Right ventricle myocardium inferior (tissue), 1 donor: Measurements from ENCODE around the gene PKP1. TPM values are rescaled to one million over a fixed set of nuclear protein-coding genes. Genes with fewer than 3 reads are reported as not detected.
A peak's percentile ranks its signal among the peaks of the same experiment; 100 is the strongest.

Experiments used
- ATAC-seq: fragments of 200-7000 bp; cut with Tn5 transposase; one replicate; pipeline ENCODE4 v1.9.1; 2020; ENCODE audit warnings: mild to moderate bottlenecking, moderate library complexity
- DNase-seq: peaks from one replicate; pipeline ENCODE4 v3.0.0; 2021; ENCODE audit errors: missing footprints
- intact Hi-C: fragments of 100-400 bp; cut with DNase I; formaldehyde crosslinking; loops from one replicate; pipeline ENCODE4 v1.11.0; 2022
- total RNA-seq: library from RNA; stranded (reverse); fragmentation: NEBNext Ultra II Directional; extraction: Animal tissue kit (Norgen Biotek cat#: 25700); gene quantifications from one replicate; pipeline ENCODE4 v1.2.1, GENCODE V29; 2021
- donor health status: DM: no; HTN: yes; CAD: no; lungs with severe emphysema.

The PKP1 gene
- total RNA-seq, 1 donor from 2014 or later, result 0.16 TPM

DNA sequence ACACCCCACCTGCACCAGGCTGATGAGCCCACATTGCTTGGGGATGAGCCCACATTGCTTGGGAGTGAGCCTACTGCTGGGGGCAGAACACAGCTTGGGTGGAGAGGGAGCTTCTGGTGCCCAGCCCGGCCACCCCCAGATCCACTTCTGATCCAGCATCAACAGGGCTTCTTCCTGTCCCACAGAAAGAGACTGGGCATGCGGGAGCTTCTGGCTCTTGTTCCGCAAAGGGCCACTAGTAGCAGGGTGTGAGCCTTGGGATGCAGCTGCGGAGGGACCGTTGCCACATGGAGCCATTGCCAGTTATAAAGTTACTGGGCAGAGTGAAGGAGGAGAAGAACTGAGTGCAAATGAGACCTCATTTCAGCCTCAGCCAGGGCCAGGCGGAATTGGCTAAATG is 36.3 kb downstream of the PKP1 start:
- intact Hi-C loops, result no loop called here
- ATAC-seq (no peak), DNase-seq (peak; percentile 11)

DNA sequence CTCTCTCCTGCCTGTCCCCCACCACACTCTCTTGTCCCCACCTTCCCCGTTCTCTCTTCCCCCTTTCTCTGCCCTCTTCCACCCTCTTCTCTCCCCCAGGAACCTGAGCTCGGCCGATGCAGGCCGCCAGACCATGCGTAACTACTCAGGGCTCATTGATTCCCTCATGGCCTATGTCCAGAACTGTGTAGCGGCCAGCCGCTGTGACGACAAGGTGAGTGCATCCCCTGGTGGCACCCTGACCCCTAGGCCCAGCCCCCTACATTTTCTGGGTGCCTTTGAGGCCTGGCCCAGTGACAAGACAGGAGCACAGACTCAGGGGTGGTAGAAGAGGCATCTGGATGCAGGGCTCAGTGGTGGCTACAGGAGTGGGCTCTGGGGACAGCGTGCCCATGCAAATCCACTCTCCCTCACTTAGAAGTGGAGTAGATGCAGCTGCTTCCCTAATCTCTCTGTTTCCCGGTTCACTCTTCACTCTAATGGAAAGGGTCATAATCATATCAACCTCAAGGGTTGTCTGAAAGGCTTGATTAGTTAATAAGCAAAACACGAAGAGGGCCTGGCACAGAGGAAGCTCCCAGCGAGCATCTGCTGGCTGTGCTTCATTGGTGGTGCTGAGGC is 37.0 kb downstream of the PKP1 start:
- intact Hi-C loops, result no loop called here
- DNase-seq (peak; percentile 61), ATAC-seq (no peak)

DNA sequence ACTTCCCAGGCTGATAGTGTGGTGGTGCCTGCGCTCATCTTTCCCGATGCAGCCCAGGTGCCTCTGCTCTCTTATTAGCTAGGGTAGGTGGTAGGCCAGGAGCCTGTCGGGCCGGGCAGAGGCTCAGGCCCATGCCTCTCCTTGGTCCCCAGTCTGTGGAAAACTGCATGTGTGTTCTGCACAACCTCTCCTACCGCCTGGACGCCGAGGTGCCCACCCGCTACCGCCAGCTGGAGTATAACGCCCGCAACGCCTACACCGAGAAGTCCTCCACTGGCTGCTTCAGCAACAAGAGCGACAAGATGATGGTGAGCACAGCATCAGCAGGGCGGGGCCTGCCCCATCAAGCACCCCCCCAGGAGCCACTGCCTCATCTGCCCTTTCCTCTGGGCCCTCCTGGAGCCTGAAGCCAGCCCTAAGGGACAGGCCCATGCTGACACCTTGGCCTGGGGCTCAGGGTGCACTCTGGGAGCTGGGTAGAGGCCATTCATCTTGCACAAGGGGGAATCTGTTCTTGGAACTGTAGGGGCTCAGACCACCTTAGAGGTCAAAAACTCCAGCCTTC is 38.6 kb downstream of the PKP1 start:
- intact Hi-C loops, result no loop called here
- ATAC-seq (no peak), DNase-seq (no peak)

DNA sequence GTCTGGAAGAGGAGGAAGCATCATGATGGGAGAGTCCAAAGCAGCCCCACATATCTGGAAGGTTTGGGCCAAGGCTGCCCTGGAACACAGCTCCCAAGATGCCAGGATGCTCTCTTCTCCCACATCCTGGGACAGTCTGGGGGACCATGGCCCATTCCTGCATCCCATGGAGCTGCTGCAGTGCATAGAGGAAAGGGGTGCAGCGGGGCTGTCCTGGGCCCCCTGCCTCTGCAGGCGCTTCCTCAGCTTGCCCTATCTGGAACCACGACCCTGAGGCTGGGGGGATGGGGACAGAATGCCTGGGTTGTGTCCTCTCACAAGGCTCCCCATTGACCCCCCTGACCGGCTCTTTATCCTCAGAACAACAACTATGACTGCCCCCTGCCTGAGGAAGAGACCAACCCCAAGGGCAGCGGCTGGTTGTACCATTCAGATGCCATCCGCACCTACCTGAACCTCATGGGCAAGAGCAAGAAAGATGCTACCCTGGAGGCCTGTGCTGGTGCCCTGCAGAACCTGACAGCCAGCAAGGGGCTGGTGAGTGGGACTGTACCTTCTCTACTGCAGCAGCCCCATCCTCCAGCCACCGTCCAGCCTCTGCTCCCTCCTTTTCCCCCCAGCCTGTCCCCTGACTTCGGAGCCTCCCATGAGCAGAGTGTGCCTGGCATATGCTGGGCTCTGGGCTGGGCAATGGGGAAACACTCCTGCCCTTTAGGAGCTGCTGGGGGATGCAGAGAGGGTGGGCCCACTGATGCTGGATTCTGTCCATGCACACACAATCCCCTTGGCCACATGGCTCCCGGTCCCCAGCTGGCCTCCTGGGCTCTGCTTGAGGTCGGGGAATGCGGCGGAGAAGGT is 39.6 kb downstream of the PKP1 start:
- intact Hi-C loops, result no loop called here
- ATAC-seq (no peak), DNase-seq (no peak)

DNA sequence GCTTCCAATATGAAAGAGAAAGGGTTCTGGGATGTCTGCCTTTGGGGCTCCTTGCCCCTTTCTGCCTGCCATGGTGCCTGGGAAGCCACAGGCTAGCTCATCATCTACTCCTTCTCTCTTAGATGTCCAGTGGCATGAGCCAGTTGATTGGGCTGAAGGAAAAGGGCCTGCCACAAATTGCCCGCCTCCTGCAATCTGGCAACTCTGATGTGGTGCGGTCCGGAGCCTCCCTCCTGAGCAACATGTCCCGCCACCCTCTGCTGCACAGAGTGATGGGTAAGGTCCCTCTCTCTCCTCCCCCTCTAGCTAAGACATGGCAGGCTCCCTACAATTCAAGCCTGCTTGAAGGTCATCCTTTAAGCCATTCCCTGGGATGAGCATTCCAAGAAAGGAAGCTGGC is 41.0 kb downstream of the PKP1 start:
- DNase-seq, result no peak
- ATAC-seq, result no peak
- intact Hi-C loops, result no loop called here

DNA sequence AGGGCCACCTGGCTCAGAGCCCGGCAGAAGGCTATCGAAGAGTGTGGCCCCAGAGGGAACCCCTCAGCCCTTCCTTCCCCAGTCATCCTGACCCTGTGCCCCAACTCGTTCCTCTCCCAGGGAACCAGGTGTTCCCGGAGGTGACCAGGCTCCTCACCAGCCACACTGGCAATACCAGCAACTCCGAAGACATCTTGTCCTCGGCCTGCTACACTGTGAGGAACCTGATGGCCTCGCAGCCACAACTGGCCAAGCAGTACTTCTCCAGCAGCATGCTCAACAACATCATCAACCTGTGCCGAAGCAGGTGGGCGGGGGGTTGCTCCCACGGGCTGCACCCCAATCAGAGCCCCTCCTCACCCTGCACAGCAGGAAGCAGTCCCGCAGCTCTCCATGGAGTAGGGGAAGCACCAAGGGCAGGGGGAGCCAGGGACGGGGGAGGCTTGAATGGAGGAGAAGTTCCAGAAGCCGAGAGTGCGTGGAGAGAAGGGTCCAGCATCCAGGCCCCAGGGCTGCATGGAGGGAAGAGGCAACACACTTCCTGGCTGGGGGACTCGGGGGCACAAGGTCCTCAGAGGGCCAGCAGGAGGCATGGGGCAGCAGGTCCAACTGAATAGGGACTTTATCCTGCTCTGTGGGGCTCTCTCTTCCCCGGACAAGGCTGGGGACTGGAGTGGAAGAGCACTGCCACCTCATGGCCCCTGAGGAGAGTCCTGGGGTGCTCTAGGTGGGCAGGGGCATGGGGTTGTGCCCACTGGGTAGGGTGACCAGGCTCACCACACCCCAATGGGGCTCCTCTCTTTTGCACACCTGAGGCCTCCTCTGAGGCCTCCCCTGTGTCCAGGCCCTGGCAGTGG is 41.7 kb downstream of the PKP1 start:
- DNase-seq (no peak), ATAC-seq (no peak)
- intact Hi-C loops, result no loop called here

DNA sequence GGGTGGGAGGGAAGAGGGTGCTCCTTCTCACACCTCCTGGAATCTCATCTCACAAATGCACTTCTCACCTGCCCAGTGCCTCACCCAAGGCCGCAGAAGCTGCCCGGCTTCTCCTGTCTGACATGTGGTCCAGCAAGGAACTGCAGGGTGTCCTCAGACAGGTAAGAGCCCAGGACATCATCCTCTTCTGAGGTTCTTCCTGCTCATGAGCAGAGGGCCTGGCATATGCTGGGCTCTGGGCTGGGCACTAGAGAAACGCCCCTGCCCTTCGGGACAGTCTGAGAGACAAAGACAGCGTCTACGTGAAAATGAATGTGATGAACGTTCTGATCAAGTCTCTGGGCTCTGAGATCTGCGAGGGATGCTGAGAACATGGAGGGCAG is 42.4 kb downstream of the PKP1 start:
- intact Hi-C loops, result no loop called here
- DNase-seq, result no peak
- no peak for ATAC-seq

DNA sequence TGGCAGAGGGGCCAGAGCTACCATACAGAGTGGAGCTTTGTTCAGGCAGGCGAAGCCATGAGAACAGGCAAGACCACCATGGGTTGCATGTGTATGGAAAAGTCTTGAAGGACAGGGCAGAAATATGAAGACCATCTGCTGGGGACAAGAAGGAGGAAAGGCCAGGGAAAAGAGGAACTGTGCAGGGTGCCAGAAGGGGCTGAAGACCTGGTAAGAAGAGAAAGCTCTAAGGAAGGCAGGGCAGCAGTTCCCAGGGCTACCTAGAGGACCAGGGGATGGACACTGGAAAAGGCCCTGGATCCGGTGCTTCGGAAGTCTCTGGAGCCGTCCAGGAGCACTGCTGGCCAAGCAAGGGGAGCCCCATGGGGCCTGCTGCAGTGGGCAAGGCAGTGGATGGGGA is 43.4 kb downstream of the PKP1 start:
- ATAC-seq, result no peak

DNA sequence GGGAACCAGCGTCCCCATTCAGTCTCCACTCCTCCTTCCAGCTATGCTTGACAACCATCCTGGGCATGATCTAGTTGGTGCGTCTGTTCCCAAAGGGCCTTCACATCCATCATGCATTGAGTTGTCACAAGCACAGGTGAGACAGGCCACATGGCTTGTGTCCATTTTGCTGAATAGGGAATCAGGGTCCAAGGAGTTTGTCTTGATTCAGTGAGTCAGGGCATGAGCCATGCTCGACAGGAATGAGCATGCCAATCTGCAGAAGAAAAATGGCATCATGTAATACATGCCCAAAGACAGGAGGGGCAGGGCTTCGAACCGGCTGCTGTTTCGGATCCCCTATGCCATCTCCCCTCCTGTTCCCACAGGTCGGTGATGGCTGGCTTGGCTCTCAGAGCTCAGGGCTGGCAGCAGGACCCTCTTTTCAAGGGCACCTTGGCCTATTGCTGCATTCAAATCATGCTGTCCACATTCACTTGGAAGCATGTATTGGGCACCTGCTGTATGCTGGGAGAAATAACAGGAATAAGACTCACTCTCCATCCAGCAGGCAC is 44.5 kb downstream of the PKP1 start:
- intact Hi-C loops, result no loop called here
- ATAC-seq (no peak), DNase-seq (no peak)

More for the DNA sequence above, 43.4 kb downstream of the PKP1 start:
- intact Hi-C loops, result no loop called here
- DNase-seq, result no peak

DNA sequence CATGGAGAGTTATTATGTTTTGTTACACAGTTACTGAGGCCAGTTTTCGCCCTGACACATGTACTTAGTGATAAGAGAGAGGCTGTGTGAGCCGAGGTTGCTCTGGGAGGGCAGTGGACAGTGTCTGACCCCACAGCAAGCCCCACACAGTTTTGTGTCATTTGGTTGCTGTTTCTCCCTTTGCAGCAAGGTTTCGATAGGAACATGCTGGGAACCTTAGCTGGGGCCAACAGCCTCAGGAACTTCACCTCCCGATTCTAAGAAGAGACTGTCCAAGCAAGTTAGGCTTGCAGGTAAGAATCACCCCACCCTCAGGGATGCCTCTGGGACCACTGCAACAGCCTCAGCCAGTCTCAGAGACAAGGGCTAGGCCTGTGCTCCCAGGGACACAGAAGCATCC is 45.3 kb downstream of the PKP1 start:
- no peak for DNase-seq
- intact Hi-C loops, result no loop called here
- ATAC-seq, result no peak

DNA sequence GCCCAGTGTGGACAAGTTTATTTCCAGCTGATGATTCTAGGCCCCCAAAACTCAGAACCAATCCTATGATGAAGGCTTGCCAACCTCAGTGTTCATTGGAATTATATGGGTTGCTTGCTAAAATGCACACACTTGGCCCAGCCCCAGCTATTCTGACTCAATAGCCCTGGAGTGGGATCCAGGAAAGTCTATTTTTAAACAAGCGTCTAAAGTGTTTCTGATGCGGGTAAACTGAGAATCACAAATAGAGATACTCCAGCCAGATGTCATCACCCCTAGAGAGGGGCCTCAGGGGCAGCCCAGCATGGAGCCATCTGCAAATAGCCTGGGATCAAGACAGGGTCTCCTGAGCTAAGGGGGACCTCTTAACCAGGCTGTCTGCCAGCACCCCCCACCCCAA is 46.0 kb downstream of the PKP1 start:
- no peak for DNase-seq
- ATAC-seq, result peak; percentile 57

DNA sequence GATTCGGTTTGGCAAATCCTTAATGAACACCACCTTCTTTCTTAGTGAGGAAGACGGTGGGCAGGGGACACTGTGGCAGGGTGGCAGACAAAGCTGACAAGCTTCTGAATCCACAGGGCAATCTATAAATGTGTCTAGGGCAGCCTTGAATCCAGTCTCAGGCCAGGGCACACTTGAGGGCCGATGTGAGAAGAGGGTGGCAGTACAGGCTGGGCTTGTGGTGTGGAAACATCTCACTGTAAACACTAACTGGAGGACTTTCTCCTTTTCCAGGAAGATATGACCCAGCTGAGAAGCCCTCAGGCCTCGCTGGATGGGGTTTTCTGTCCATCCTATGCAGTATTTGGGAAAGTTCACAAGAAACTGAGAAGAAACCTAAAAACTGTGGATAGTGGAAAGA is 46.5 kb downstream of the PKP1 start:
- intact Hi-C loops, result no loop called here
- ATAC-seq (peak; percentile 68), DNase-seq (no peak)

More for the DNA sequence above, 46.0 kb downstream of the PKP1 start:
- intact Hi-C loops, result no loop called here

DNA sequence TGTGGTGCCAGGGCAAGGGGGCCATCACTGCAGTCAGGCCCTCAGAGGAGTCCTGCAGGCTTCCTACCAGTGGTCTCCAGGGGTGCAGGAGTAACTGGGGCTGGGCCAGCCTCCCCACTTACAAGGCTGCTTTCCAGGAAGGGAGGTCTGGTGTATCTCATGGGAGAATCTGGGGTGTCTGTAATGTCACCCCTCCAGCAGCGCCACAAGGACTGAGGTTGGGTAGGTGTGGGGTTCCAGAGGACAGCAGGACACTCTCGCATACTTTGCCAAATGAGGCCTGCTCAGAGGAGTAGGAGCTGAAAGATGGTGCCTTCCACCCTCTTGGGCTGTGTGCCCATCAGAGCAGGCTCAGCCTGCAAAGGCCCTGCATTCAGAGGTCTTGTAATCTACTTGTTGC is 47.2 kb downstream of the PKP1 start:
- intact Hi-C loops, result no loop called here
- DNase-seq (no peak), ATAC-seq (no peak)

DNA sequence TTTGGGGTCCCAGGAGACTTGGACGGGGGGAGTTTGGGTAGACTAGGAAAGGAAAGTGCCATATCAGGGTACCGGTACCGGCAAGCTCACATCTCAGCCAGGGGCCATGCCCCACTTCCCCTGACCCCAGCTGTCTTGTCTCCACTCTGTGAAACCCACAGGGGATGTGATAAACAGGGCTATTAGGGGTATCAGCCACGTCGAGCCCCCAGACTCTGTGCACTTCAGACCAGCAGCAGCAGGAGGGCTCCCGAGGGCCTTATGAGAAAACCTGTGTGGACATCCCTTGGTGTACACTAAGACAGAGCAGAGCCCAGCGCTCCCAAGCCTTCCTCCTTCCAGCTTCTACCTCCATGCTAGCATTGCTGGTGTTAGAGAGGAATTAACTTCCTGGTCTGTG is 47.9 kb downstream of the PKP1 start:
- DNase-seq (no peak), ATAC-seq (no peak)
- intact Hi-C loops, result no loop called here

DNA sequence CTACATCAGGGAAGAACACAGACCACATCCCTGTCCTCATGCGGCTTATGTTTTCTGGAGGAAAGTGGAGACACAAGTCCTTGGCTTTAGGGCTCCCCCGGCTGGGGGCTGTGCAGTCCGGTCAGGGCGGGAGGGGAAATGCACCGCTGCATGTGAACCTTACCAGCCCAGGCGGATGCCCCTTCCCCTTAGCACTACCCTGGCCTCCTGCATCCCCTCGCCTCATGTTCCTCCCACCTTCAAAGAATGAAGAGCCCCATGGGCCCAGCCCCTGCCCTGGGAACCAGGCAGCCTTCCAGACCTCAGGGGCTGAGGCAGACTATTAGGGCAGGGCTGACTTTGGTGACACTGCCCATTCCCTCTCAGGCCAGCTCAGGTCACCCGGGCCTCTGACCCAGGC is 48.7 kb downstream of the PKP1 start:
- ATAC-seq (no peak), DNase-seq (peak; percentile 42)
- intact Hi-C loops, result no loop called here

DNA sequence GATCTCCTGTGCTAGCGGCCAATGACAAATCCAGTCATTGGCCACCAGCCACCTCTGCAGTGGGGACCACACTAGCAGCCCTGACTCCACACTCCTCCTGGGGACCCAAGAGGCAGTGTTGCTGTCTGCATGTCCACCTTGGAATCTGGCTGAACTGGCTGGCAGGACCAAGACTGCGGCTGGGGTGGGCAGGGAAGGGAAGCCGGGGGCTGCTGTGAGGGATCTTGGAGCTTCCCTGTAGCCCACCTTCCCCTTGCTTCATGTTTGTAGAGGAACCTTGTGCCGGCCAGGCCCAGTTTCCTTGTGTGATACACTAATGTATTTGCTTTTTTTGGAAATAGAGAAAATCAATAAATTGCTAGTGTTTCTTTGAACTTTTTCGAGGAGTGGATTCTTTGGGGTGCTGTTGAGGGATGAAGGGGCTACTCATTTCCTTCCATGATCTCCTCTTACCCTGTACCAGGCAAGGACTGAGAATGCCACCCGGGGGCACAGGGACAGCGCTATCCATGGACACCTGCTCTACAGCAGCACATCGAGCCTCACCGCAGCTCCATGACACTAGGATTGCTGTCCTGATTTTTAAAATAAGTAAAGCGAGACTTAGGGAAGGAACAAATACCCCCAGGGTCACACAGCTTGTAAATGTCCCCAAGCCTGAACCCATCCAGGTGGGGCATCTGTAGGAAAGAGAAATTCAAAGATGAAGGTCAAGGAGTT is 49.5 kb downstream of the PKP1 start:
- intact Hi-C loops, result no loop called here
- ATAC-seq (no peak), DNase-seq (peak; percentile 58)

DNA sequence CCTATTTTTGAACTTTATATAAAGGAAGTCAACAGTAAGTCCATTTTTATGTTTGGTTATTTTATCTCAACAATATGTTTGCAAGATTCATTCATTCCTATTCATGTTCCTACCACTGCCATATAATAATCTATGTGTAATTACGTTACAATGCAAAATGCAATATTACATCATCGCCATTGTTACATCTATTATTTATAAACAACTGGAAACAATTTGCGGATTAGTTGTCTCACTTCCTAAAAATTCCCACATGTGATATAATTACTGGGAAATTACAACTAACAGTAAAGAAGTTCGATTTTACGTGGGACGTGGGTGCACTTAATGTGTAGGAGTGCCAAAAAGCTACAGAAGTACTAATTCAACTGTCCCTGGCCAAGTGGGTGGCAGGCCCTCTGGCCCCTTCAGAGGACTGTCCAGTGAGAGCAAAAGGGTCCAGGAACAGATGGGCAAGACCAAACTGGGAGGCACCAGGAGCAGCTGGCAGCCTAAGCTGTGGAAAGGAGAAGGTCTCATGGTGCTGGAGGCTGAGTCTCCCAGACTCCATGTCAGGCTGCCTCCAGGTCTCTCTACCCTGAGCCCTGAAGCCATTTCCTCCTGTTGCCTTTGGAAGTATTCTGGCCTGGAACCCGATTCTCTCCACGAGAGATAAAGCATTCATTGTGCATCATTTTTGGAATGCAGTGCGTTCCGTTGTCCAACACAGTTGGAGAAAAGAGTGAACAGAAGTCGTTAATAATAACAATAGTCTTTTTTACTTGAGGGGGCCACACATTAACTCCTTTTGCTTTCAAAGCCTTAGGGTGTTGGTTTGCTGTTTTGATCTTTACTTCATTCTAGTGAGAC is 51.2 kb downstream of the PKP1 start:
- intact Hi-C loops, result no loop called here
- DNase-seq, result peak; percentile 48
- no peak for ATAC-seq
